Sigmoid colon (tissue), 4 donors: ENCODE data around the gene TNFAIP2.

Experiments used
- CTCF ChIP-seq, 4 experiments: fragments of 450-650 bp in 3 of 4; fragments of 200-600 bp in 1 of 4; IDR thresholded peaks; one replicate each; pipeline ENCODE4 v1.5.1; 2016 to 2019; ENCODE audit warnings: antibody characterized with exemption in 4 of 4, mild to moderate bottlenecking in 3 of 4, moderate library complexity in 2 of 4
- EP300 ChIP-seq, 4 donors: sonication (generic); formaldehyde crosslinking; IDR thresholded peaks; one replicate each; pipeline ENCODE4 v1.6.1; 2017; ENCODE audit warnings: antibody characterized with exemption in 4 of 4
- POLR2AphosphoS5 ChIP-seq, 4 donors: sonication (generic); formaldehyde crosslinking; IDR thresholded peaks; one replicate each; pipeline ENCODE4 v1.6.1; 2017; ENCODE audit warnings: antibody characterized with exemption in 4 of 4

GRCh38 chr14:103186241-103186822 lies 63.1 kb downstream of the TNFAIP2 start:
- TF ChIP-seq CTCF (IDR thresholded peaks at IDR 0.05) (no peak), POLR2AphosphoS5 (IDR thresholded peaks at IDR 0.05) (no peak), EP300 (IDR thresholded peaks at IDR 0.05) (no peak)
